Tibial artery (tissue), 4 donors: Measurements from ENCODE around the gene ORMDL2.

Experiments used
- DNase-seq, 2 donors: peaks; one replicate each; pipeline ENCODE4 v3.0.0-alpha.2; 2019
- H3K27ac ChIP-seq, 2 donors: fragments of 200-600 bp; sonication (generic) in 1 of 2; 1 replicate in 1 of 2; 2 replicates in 1 of 2; pipeline ENCODE4 v1.5.1; 2018 to 2019; ENCODE audit warnings: mild to moderate bottlenecking in 1 of 2
- H3K27me3 ChIP-seq, 2 donors: fragments of 200-600 bp; sonication (generic) in 1 of 2; one replicate each; pipeline versions ENCODE4 v1.5.1 to v1.6.0; 2016 to 2019
- H3K36me3 ChIP-seq, 3 donors: fragments of 200-600 bp; sonication (generic) in 2 of 3; one replicate each; pipeline ENCODE4 v1.5.1; 2016 to 2019; ENCODE audit warnings: mild to moderate bottlenecking in 2 of 3
- H3K4me1 ChIP-seq, 4 donors: fragments of 200-600 bp; sonication (generic) in 2 of 4; 1 replicate in 3 of 4; 2 replicates in 1 of 4; pipeline ENCODE4 v1.5.1; 2016 to 2019
- H3K4me3 ChIP-seq, 2 donors: fragments of 200-600 bp; sonication (generic) in 1 of 2; 1 replicate in 1 of 2; 2 replicates in 1 of 2; pipeline ENCODE4 v1.5.1; 2018 to 2019; ENCODE audit warnings: mild to moderate bottlenecking in 2 of 2
- H3K9me3 ChIP-seq, 3 donors: fragments of 200-600 bp; sonication (generic) in 1 of 3; one replicate each; pipeline ENCODE4 v1.5.1; 2016 to 2019
- CTCF ChIP-seq, 2 experiments: fragments of 200-600 bp in 1 of 2; fragments of 450-650 bp in 1 of 2; IDR thresholded peaks; one replicate each; pipeline ENCODE4 v1.5.1; 2017 to 2019; ENCODE audit warnings: antibody characterized with exemption in 2 of 2, mild to moderate bottlenecking in 1 of 2, moderate library complexity in 1 of 2
- intact Hi-C: fragments of 100-400 bp; cut with DNase I; formaldehyde crosslinking; loops from one replicate; pipeline ENCODE4 v1.15.0; 2023; ENCODE audit warnings: low total_unique reads

ORMDL2 gene

GRCh38 chr12:55789171-55789570 lies 28.7 kb upstream of the ORMDL2 start:
- Histone ChIP-seq H3K27ac (no peak overlapping the region), H3K9me3 (no peaks in the 10 kb centered on the region), H3K4me1 (no peaks in the 10 kb centered on the region), H3K27me3 (no peaks in the 10 kb centered on the region), H3K36me3 (peaks cover 58 to 93% (median 71%) of the 10 kb centered on the region in 3 donors), H3K4me3 (no peak overlapping the region)
- DNase-seq = no peak
- no peak for TF ChIP-seq CTCF (IDR thresholded peaks at IDR 0.05)
- intact Hi-C loops = no loop called here

- no peak overlapping the region for H3K27ac ChIP-seq
- no peaks in the 10 kb centered on the region for H3K4me1 ChIP-seq
- peaks cover 59 to 93% (median 71%) of the 10 kb centered on the region in 3 donors for H3K36me3 ChIP-seq
- TF ChIP-seq CTCF (IDR thresholded peaks at IDR 0.05) = no peak
- no peak for DNase-seq
- no peak overlapping the region for H3K4me3 ChIP-seq
- H3K27me3 ChIP-seq = no peaks in the 10 kb centered on the region
- H3K9me3 ChIP-seq = no peaks in the 10 kb centered on the region
- intact Hi-C loops = no loop called here
Observed at GRCh38 chr12:55789893-55790292, 27.9 kb upstream of the ORMDL2 start.

GRCh38 chr12:55795950-55796349 lies 21.9 kb upstream of the ORMDL2 start:
- no peak for DNase-seq
- no peaks in the 10 kb centered on the region for H3K27me3 ChIP-seq
- H3K27ac ChIP-seq = no peak overlapping the region
- H3K4me1 ChIP-seq = no peaks in the 10 kb centered on the region
- H3K36me3 ChIP-seq = peaks cover 58 to 85% (median 65%) of the 10 kb centered on the region in 3 donors
- intact Hi-C loops = no loop called here
- H3K4me3 ChIP-seq = no peak overlapping the region
- no peaks in the 10 kb centered on the region for H3K9me3 ChIP-seq
- TF ChIP-seq CTCF (IDR thresholded peaks at IDR 0.05) = no peak

GRCh38 chr12:55797068-55797467 lies 20.8 kb upstream of the ORMDL2 start:
- Histone ChIP-seq H3K9me3 (no peaks in the 10 kb centered on the region), H3K27ac (no peak overlapping the region), H3K36me3 (peaks cover 70 to 89% (median 77%) of the 10 kb centered on the region in 3 donors), H3K4me1 (no peaks in the 10 kb centered on the region), H3K4me3 (no peak overlapping the region), H3K27me3 (no peaks in the 10 kb centered on the region)
- peak in 1 of 2 experiments; percentile 21 for TF ChIP-seq CTCF (IDR thresholded peaks at IDR 0.05)
- intact Hi-C loops = no loop called here
- DNase-seq = no peak

GRCh38 chr12:55797550-55797949 lies 20.3 kb upstream of the ORMDL2 start:
- no peak overlapping the region for H3K27ac ChIP-seq
- no peaks in the 10 kb centered on the region for H3K9me3 ChIP-seq
- no peak for TF ChIP-seq CTCF (IDR thresholded peaks at IDR 0.05)
- intact Hi-C loops = no loop called here
- H3K4me1 ChIP-seq = no peaks in the 10 kb centered on the region
- peaks cover 71 to 85% (median 78%) of the 10 kb centered on the region in 3 donors for H3K36me3 ChIP-seq
- H3K4me3 ChIP-seq = no peak overlapping the region
- no peak for DNase-seq
- no peaks in the 10 kb centered on the region for H3K27me3 ChIP-seq

- intact Hi-C loops = loop anchor here (5.0 kb wide), 1 partner anchor 60 kb away; no protein-coding TSS in a partner anchor
- no peak for TF ChIP-seq CTCF (IDR thresholded peaks at IDR 0.05)
- H3K4me1 ChIP-seq = peaks cover 0 to 1% (median 0%) of the 10 kb centered on the region in 4 donors
- no peak overlapping the region for H3K27ac ChIP-seq
- no peak for DNase-seq
- H3K36me3 ChIP-seq = peaks cover 6 to 34% (median 28%) of the 10 kb centered on the region in 3 donors
- no peak overlapping the region for H3K4me3 ChIP-seq
- no peaks in the 10 kb centered on the region for H3K9me3 ChIP-seq
- H3K27me3 ChIP-seq = no peaks in the 10 kb centered on the region
Observed at GRCh38 chr12:55806982-55807381, 10.9 kb upstream of the ORMDL2 start.
